COLO668 (cell line): ENCODE data around the gene ALPP.
A peak's percentile ranks its signal among the peaks of the same experiment; 100 is the strongest.

Source experiments
- DNase-seq: peaks from one replicate; lab custom pipeline; 2025; ENCODE audit not compliant: unreplicated experiment; lab: John Stamatoyannopoulos, UW

The ALPP gene

GRCh38 chr2:232340171-232340935 lies 38.2 kb upstream of the ALPP start:
- no peak for DNase-seq

DNA sequence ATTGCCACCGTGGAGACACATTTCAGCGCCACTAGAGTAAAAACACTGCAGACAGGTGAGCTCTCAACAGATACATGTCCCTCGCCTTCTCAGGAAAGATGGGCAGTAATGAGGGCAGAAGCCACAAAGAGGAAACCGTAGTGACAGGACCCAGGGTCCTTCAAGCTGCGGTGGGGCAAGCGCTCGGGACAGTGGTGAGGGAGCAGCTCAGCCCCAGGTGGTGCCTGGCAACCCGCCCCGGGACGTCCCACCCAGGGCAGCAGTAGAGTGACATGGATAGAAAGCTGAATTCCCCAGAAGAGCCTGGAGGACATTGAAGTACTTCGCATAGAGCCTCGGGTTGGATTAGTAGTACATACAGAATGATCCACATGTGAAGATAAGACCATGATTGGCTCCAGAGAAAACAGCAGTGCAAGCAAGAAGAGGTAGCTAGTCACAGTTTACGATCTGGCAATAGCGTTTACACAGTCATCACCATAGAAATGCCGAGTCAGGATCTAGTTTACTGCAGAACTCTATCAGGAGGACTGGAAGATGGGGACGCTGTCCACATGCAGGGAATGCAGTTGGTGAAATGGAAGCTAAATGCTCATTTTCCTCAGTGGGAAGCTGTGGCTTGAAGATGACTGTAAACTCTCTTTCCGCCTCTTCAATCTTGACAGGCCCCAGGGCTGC lies 37.4 kb upstream of the ALPP start:
- no peak for DNase-seq

GRCh38 chr2:232341739-232342126 lies 36.8 kb upstream of the ALPP start:
- DNase-seq = no peak

DNA sequence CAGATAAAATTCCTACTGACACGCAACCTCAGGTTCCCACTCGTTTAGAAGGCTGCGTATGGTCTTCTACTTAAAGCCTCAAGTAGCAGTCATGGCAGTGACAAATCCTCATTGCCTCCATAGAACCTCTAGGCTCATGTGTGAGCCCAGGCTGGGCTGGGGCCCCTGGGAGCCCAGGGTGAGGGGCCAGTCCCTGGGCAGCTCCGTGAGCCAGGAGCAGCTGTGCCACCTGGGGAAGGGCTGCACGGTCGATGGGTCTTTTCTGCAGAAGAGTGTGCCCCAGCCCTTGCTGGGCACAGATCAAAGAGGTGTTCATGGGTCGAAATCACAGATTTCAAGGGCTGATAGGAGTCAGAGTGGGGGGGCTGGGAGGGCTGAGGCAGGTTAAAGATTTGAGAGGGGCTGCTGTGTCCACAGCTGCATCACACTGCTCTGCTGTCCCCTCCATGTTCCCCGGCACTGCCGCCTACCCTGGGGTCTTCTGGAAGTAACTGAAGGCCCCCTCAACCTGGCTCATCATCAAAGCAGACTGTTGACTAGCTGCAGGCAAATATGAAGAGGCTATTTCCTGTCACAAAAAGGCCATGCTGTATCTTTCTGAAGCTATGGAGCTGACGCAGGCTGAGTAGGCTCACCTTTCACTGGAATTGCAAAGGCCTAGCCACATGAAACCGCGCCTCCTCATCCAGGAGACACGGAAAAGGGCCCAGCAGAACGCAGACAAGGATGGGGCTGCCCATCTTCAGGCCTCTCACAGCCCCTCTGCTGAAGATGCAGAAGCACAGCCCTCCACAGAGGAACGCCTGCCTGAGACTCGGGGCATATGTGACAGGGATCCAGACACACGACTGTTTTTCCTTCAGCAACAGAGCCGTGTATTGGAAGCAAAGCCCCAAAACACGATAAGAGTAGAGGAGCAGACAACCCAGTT lies 35.7 kb upstream of the ALPP start:
- DNase-seq = no peak

GRCh38 chr2:232343821-232344220 lies 34.7 kb upstream of the ALPP start:
- no peak for DNase-seq

DNA sequence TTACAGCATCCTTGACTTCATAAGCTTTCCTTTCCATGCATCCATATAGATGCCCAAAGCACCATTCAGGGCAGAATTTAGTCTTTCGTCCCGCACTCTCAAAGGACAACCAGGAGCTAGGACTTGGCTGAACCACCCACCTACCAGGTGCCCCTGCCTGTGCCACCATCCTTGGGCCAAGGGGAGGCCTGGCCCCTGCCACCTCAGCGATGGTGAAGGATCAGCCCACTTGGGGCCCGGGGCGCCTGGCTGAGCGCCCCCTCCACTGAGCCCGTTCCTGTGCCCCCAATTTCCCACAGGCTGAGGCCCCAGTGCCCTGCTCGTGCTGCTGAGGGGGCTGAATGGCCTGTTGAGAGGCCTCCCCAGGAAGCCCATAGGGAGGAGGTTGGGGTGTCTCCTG lies 33.3 kb upstream of the ALPP start:
- DNase-seq = no peak

GRCh38 chr2:232347369-232347768 lies 31.2 kb upstream of the ALPP start:
- no peak for DNase-seq

GRCh38 chr2:232348936-232349335 lies 29.6 kb upstream of the ALPP start:
- DNase-seq = peak; percentile 47

DNA sequence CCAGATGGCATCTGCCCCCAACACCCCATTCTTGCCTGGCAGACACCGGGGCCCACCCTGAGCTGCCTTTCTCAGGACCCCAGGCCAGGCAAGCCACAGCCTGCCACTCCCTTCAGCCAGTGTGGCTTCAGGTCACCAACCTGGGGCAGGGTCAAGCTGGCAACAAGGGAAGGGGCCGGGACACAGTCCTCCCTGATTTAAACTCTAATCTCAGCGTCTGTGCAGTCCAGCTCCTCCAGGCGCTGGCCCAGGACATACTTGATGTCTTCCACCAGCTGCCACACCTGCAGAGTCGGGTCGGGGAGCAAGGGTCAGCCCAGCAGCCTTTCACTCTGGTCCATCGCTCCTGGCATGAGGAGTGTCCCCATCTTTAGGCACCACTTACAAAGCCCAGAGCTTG lies 29.0 kb upstream of the ALPP start:
- no peak for DNase-seq

DNA sequence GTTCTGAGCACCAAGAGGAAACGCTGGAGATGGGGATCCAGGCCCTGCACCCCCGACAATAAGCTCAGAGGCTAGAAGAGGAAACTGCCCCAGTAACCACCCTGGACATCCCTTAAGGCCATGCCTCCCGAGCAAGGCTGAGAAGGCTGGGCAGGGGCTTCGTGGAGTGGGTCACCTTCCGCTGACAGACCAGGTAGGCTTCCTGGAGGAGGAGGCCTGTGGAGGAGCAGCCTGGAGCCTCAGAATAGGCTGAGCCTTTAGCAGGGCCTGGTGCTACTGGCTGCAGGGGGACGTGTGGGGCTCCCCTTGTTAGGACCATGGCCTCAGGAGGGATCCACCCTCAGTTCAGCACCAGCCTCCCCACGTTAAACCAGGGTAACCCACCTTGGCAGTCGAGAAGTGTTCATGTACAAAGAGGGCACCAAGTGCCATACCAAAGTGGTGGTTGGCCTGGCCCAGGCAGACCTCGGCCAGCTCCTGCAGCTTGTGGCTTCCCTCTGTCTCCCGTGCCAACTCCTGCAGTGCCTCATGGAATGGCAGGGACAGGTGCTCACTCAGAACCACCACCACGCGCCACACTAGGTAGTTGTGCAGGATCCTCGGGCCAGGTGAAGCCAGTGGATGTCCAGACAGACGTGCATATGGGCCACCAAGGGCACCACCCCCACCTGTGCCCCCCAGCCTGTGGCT lies 28.5 kb upstream of the ALPP start:
- DNase-seq = no peak

GRCh38 chr2:232350804-232351685 lies 27.5 kb upstream of the ALPP start:
- DNase-seq = peak; percentile 26

DNA sequence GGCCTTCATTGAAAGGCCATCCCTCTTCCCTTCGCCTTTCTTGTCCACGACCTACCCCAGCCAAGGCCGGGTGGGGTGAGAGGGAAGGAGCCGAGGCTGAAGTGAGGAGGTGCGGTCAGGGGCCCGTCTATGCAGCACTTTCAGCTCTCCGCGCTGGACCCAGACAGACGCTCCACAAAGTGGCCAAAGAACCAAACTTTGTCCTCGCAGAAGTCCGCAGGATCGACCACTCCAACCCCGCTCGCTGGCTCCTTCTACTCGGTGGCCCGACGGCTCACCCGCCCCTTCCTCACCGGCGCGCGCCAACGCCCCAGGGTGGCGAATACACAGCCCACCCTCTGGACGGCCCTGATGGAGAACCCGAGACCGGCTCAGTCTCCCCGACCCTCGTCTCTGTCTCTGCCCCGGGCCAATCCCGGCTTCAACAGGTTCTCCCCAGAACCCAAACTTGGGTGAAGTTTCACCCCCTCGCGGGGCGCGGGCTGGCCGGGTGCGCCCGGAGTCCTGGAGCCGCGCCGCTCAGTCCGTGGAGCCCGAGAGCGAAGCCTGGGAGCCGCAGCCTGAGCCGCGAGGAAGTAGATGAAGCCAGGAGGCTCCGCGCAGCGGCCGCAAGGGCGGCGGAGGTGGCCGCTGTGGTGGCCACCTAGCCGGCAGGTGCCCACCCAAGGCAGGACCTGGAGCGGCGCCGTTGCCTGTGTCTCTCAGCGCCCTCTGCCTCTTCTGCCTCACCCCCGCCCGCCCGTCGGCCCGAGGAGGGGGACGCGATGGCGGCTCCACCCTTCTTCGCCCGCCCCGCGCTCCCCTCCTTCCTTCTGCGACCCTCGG lies 26.7 kb upstream of the ALPP start:
- DNase-seq = no peak

GRCh38 chr2:232352511-232353091 lies 25.9 kb upstream of the ALPP start:
- no peak for DNase-seq

DNA sequence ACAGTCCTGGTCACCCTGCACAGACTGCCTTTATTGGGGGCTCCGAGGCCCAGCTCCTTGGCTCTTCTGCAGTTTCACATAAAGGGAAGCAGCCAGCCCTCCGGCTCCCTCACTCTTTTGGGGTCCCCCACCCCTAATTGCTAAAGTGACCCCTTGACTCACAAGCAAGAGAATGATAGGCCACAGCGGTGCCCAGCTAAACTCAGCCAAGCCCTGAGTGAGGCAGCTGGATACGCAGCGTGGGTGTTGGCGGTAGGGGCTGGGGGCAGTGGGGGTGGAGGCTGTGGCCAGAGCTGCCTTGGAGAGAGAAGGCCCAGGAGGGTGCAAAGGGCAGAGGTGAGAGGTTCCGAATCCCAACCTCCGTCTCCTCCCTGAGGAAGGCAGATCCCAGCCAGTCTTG lies 25.5 kb upstream of the ALPP start:
- no peak for DNase-seq

GRCh38 chr2:232353660-232354059 lies 24.9 kb upstream of the ALPP start:
- DNase-seq = no peak

- DNase-seq = no peak
Measured at GRCh38 chr2:232354069-232354468, 24.5 kb upstream of the ALPP start.

- DNase-seq = no peak
Measured at GRCh38 chr2:232361646-232362045, 16.9 kb upstream of the ALPP start.

DNA sequence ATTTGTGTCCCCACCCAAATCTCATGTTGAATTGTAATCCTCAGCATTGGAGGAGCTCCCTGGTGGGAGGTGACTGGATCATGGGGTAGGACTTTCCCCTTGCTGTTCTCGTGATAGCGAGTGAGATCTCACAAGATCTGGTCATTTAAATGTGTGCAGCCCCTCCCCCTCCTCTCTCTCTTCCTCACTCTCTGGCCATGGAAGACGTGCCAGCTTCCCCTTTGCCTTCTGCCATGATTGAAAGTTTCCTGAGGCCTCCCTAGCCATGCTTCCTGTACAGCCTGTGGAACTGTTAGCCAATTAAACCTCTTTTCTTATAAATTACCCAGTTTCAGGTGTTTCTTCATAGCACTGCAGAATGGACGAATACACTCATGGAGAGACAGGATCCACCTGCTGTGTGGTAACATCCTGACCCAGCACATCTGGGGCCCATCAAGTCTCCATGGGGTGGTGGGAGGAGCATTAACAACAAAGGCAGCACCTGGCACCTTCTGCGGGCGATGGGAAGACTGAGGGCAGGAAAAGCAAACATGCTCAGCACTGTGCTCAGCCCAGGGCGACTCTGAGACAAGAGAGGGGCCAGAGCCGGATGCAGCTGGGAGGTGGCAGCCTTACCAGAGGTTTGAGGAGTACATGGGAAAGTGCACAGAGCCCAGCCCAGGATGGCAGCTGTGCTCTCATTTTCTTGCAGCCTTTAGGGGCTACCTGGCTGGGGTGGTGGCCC lies 16.2 kb upstream of the ALPP start:
- peak; percentile 89 for DNase-seq
